Activated CD4-positive, alpha-beta T cell treated with anti-CD3 and anti-CD28 coated beads, Interleukin-2, amount 50 U/mL, for 24 hours (primary cell): ENCODE data around the gene DNM2.

Experiments
- DNase-seq, 2 donors: peaks; one replicate each; pipeline ENCODE4 v3.0.0-alpha.2; 2020; ENCODE audit warnings: low read depth in 1 of 2, low spot score in 1 of 2

DNM2 gene

DNA sequence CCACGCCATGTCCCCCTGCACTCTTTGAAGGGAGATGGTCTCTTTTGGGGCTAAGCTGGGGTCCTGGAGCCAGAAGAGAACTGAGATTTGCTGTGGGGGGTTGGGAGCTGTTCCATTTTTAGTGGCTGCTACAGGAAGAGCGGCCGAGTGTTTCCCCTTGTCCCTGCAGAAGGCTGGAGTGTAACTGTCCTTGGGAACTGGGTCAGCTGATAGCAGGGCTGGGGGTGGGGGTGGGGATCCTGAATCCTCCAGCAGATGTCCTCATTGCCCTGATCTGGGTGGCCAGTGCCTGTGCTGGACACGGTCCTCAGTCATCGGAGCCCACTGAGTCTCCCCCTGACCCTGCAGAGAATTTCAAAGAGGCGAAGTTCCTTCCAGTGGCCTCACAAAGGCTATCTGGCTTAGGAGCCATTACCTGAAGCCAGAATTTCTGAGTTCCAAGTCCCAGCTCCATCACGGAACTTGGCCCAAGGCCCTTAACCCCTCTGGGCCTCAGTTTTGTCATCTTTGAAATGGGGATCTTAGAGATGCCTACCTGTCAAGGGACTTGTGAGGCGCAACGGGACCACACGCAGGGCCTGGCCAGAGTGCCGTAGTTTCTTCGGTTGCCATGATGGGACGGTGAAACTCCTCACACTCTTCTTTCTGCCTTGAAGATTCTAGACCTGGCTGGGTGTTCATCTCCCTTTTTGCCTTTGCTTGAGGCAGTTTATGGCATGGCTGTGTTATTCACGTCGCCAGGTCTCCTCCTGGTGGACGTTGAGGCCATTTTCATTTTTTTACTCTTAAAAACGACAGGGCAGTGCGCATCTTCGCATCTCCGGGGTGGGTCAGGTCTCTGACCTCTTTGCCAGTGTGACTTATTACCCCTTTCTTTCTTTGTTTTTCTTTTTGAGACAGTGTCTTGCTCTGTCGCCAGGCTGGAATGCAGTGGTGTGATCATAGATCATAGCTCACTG lies 51.9 kb downstream of the DNM2 start:
- DNase-seq, result no peak

DNA sequence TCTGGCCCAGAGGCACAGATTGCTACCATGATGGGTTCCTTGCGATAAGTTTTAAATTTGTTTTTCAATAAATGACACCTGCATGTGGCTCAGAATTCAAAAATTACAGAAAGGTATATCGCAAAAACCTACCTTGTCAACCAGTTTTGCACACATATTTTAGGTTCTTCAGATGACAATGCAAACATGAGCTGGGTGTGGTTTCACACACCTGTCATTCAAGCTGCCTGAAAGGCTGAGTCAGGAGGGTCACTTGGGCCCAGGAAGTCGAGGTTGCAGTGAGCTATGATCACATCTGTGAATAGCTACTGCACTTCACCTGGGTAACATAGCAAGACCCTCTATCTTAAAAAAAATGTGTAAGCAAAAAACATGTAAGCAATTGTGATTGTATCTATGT lies 56.1 kb downstream of the DNM2 start:
- no peak for DNase-seq

DNA sequence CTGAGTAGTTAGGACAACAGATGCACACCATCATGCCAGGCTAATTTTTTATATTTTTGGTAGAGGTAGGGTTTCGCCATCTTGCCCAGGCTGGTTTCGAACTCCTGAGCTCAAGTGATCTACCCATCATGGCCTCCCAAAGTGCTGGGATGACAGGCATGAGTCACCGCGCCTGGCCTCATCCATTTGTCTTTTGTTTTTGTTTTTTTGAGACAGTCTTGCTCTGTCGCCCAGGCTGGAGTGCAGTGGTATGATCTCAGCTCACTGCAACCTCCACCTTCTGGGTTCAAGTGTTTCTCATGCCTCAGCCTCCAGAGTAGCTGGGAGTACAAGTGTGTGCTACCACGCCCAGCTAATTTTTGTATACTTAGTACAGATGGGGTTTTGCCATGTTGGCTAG lies 57.0 kb downstream of the DNM2 start:
- no peak for DNase-seq

GRCh38 chr19:10776900-10777650 lies 59.2 kb downstream of the DNM2 start:
- no peak for DNase-seq

DNA sequence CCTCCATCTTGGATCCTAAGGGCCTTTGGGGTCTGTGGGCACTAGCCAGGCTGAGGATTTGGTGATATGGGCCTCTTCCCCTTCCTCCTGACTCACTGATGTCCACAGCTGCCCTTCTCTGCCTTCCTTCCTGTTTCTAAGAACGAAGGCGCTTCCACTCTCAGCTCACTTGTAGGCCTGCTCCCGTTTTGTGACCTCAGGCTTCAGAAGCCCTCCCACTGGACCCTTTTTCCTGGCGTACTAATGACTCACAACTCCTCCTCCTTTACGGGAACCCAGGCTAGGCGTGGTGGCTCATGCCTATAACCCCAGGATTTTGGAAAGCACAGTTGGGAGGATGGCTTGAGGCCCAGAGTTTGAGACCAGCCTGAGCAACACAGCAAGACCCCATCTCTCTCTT lies 62.5 kb downstream of the DNM2 start:
- DNase-seq, result no peak

DNA sequence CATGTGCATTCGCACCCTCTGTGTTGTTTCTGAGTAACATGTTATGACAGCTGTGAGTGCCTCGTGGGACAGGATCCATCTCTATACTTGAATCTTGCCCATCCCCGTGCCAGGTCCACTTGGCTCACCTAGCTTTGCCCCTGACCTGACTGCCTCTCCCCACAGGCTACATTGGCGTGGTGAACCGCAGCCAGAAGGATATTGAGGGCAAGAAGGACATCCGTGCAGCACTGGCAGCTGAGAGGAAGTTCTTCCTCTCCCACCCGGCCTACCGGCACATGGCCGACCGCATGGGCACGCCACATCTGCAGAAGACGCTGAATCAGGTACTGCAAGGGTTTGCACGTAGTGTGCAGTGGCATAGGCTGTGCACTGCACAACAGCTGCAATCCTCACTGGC lies 64.9 kb downstream of the DNM2 start:
- DNase-seq, result no peak

GRCh38 chr19:10784257-10784656 lies 66.4 kb downstream of the DNM2 start:
- DNase-seq, result no peak

GRCh38 chr19:10788146-10788545 lies 70.3 kb downstream of the DNM2 start:
- DNase-seq, result no peak

DNA sequence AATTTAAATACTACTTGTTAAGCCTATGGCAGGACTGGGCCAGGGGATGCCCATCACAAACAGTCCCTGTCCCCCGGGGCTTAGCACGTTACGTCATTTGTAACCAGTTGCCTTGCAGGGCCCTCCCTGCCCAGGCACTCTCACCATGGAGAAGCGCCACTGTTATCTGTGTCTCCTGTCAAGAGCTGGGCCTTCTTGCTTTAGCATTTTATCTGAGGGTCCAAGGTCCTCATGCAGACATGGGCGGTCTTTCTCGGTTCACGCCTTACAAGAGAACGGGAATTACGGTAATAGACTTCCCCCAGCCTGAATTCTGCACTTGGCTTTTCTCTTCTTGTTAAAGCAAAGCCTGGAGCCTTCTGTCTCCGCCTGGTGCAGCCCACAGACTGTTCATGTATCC lies 72.0 kb downstream of the DNM2 start:
- no peak for DNase-seq

- no peak for DNase-seq
These were observed 78.8 kb downstream of the DNM2 start for GRCh38 chr19:10796653-10797052.

DNA sequence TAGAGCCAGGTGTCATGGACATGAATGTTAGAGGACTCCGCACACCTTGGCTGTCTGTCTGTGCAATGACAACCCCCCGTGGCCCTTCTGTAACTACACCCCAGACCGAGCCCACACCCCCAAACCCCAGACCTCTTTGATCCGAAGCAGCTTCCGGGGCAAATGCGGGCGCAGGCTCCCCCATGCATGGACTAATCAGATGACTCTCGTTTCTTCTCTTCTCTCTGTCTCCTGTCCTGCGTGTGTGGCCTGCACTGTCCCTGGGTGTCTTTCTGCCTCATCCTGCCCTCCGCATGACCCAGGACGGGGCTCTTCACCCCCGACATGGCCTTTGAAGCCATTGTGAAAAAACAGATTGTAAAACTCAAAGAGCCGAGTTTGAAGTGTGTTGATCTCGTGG lies 79.2 kb downstream of the DNM2 start:
- DNase-seq, result no peak

DNA sequence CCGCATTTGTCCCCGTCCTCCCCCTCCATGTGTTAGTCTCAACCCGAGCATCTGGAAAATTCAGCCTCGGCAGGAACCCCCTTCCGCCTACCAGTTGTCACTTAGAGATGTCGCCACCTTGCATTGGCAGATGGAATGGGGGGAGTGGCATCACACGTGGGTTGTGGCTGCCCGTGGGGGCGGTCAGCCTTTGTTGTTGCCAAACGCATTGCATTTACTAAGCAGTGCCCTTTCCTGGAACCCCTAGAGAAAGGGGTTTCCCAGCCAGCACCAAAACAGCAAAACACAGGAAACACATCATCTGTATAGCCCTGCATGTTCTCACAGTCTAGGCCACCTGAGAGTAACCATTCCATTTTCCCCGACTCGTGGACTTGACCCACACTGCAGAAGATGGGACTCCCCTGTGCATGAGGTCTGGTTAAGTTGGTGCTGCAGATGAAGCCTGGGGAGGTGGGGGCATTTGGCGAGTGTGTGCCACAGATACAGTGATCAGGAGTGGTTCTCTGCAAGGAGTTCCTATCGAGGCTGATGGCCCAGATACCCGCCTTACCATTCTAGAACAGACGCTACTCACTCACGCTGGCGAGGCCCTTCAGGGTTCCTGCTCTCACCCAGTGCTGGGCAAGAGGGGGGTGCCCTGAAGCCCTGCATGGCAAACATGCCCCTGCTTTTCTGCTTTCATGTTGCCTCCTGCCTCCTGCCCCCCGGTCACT lies 79.8 kb downstream of the DNM2 start:
- peak; percentile 61 to 74 for DNase-seq

DNA sequence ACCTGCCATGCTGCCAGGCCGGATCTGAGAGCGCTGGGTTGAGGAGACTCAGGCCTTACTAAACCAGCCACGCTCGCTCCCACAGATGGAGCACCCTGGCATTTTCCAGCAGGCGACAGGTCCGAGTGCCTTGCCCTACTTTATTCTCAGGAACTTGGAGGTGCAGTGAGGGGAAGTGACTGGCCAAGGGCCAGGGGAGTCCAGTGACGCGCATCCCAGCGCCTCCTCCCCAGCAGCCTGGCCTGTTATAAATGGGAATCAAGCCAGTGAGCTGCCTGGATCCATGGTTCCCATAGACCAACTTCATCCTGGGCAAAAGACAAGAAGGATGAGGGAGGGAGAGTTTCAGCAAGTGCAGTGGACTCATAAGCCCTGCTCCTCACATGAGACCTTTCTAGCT lies 82.6 kb downstream of the DNM2 start:
- no peak for DNase-seq

GRCh38 chr19:10802479-10802878 lies 84.6 kb downstream of the DNM2 start:
- no peak for DNase-seq

- no peak for DNase-seq
These were observed 85.4 kb downstream of the DNM2 start for GRCh38 chr19:10803252-10803651.

DNA sequence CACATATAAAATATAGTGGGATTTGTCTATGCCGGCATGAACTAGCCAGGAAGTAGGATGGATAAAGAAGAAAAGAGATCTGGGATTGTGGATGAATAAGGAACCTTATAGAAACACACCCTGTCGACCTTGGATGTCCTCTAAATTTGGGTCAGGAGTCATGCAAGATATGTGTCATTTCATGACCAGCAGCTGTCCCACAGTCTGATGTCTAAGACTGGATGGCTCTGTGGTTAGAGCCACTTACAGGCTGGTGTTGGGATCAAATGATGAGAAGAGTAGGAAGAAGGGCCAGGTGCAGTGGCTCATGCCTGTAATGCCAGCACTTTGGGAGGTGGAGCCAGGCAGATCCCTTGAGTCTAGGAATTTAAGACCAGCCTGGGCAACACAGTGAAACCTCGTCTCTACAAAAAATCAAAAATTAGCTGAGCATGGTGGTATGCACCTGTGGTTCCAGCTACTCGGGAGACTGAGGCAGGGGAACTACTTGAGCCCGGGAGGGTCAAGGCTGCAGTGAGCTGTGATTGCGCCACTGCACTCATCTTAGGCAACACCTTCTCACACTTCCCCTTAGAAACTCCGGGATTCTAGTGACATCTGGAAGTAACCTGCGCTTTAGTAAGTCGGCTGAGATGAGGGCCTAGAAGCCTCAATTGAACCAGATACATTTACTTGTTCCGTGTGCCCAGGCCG lies 87.3 kb downstream of the DNM2 start:
- DNase-seq, result no peak

DNA sequence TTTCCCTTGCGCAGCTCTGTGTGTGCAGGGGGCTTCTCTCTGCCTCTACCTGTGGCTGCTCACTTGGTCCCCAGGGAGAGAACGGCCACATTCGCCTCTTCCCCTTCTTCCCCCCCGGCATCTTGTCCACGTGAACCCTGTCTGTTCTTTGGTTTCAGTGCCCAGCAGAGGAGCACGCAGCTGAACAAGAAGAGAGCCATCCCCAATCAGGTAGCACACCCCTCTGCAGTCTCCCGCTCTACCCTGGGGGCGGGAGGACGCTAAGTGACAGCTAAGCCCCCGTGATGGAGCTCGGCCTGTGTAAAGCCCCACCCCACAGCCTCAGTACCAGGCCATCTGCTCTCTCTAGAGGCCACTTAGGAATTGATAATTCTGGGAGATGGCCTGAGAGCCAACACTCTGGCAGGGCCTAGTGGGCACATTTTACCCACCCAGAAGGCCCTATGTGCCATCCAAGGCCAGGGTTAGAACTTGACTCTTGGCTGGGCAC lies 87.9 kb downstream of the DNM2 start:
- DNase-seq, result no peak

DNA sequence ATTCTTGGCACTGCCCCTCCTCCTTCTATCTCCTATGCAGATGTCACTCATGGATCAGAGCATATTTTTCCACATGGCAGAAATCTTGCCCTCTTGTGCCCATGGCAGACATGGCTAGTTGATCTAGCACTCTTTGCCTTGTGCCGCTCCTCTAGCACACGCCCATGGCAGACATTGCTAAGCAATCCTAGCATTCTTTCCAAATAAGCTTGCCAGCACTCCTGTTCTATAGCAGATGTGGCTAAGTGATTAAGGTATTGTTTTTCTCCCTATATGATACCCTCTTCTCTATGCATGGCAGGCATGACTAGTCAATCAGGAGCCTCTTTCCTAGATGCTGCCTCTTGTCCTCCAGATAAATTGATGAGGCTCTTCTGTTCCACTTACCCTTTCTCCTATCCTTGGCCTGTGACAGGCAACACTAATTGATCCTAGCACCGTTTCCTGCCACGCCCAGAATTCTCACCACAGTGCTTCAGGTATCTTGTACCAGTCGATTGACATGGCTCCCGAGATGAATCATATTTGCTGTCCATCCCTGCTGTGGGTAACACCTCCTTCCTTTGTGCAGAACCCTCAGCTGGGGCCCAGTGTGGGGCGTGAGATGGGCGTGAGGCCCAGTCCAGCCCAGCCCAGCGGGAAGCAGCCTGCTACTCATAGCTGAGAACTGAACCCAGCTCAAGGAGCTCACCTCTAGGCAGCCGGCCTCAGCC lies 91.2 kb downstream of the DNM2 start:
- no peak for DNase-seq

DNA sequence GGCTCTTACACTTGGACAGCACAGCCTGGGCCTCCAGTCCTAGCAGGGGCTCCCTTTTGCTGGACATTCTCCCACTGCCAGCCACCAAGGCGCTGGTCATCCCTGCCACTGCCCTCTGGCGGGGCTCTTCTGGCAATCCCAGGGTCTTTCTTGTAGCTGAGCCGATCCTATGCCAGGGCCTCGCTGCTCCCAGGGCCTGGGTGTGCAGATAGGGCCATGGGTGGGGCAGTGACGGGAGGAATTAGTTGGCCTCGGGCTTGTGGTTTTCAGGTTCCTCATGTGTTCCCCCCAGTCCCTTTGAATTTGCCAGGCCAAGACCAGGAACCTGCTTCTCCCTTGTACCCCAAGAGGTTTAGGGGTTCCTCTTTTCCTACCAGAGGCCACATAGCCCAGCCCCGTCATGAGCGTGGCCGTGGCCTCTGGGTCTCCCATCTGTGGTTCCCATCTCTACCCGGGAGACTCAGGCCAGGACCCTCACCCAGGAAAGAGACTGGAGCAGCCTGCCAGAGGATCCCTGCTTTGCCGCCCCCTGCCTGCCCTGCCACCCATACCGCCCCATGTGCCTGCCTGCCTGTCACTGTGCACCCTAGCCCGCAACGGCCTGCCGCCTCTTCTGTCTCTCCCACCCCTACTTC lies 91.9 kb downstream of the DNM2 start:
- DNase-seq, result no peak
